Right lobe of liver (tissue), 6 donors: ENCODE results near the gene ZNF593OS. TPM values are rescaled to one million over a fixed set of nuclear protein-coding genes. Genes with fewer than 3 reads are reported as not detected.
A peak's percentile ranks its signal among the peaks of the same experiment; 100 is the strongest.

Experiments
- ATAC-seq, 4 donors: fragments of 200-7000 bp; cut with Tn5 transposase; one replicate each; pipeline ENCODE4 v1.9.1; 2020; ENCODE audit warnings: mild to moderate bottlenecking in 4 of 4, moderate library complexity in 4 of 4
- DNase-seq, 3 donors: peaks; one replicate each; pipeline ENCODE4 v3.0.0-alpha.2; 2020
- H3K27ac ChIP-seq, 3 donors: fragments of 200-600 bp; one replicate each; pipeline ENCODE4 v1.8.0; 2022
- H3K27me3 ChIP-seq, 2 donors: fragments of 200-600 bp; one replicate each; pipeline ENCODE4 v1.8.0; 2022
- H3K36me3 ChIP-seq, 4 donors: fragments of 200-600 bp; sonication (generic) in 1 of 4; one replicate each; pipeline versions ENCODE4 v1.5.1 to v1.8.0; 2017 to 2022; ENCODE audit warnings: control low read depth in 1 of 4
- H3K4me1 ChIP-seq, 4 donors: fragments of 200-600 bp; sonication (generic) in 1 of 4; one replicate each; pipeline versions ENCODE4 v1.5.1 to v1.8.0; 2017 to 2022; ENCODE audit warnings: control low read depth in 1 of 4
- H3K4me3 ChIP-seq, 3 donors: fragments of 200-600 bp; one replicate each; pipeline ENCODE4 v1.8.0; 2022
- H3K9me3 ChIP-seq, 4 donors: fragments of 200-600 bp; sonication (generic) in 1 of 4; one replicate each; pipeline versions ENCODE4 v1.5.1 to v1.8.0; 2017 to 2022; ENCODE audit warnings: control low read depth in 1 of 4
- CTCF ChIP-seq, 4 donors: fragments of 200-600 bp in 3 of 4; fragments of 450-650 bp in 1 of 4; IDR thresholded peaks; one replicate each; pipeline versions ENCODE4 v1.5.1 to v1.8.0; 2016 to 2022; ENCODE audit warnings: antibody characterized with exemption in 4 of 4, mild to moderate bottlenecking in 2 of 4
- POLR2A ChIP-seq: fragments of 450-650 bp; IDR thresholded peaks from one replicate; pipeline ENCODE4 v1.6.1; 2017; ENCODE audit warnings: antibody characterized with exemption, mild to moderate bottlenecking
- WGBS: methylation state at CpG from one replicate; pipeline ENCODE4 v1.1.6; 2018; ENCODE audit warnings: low coverage, low lambda C conversion rate; ENCODE audit not compliant: insufficient coverage; ENCODE audit errors: missing lambda C conversion rate; 5-methylcytosine and 5-hydroxymethylcytosine counted together
- intact Hi-C, 2 donors: fragments of 100-400 bp; cut with DNase I; formaldehyde crosslinking; loops; one replicate each; pipeline versions ENCODE4 v1.11.2 to v1.14.1; 2022
- total RNA-seq, 6 experiments: library from RNA; depleted of rRNA in 2 of 6; stranded (reverse); fragments of >200 nt in 2 of 6; fragmentation: NEBNext Ultra II Directional in 3 of 6; extraction: Animal tissue kit (Norgen Biotek cat#: 25700) in 3 of 6; gene quantifications; one replicate each; pipeline versions ENCODE4 v1.1.0 to v1.2.4, GENCODE V29; 2016 to 2023
- donor health status: DM: no; HTN: yes; CAD: no.
- donor health status: DM: no; HTN: no; CAD: no.
- donor health status: DM: no; HTN: no; CAD: no.
- donor health status: DM: no; HTN: yes; CAD: no.
- donor health status: DM: no; HTN: yes; CAD: no.

Gene ZNF593OS
- total RNA-seq, 6 experiments from 2014 or later, result not detected

GRCh38 chr1:26164036-26164860 is 7.4 kb downstream of the ZNF593OS start:
- no peak for TF ChIP-seq POLR2A
- peak; percentile 58 to 83 (median 65) for TF ChIP-seq CTCF (IDR thresholded peaks at IDR 0.05)
- H3K9me3 ChIP-seq, result no peaks in the 10 kb centered on the region
- peaks cover 0 to 11% (median 0%) of the 10 kb centered on the region in 4 donors for H3K4me1 ChIP-seq
- no peaks in the 10 kb centered on the region for H3K27me3 ChIP-seq
- H3K27ac ChIP-seq, result no peak overlapping the region
- H3K36me3 ChIP-seq, result no peaks in the 10 kb centered on the region
- WGBS, result 20% methylated on average over 32 of the region's 72 CpGs
- peak; percentile 43 to 68 (median 56) for ATAC-seq
- peak overlapping the region; percentile 7 to 46 (median 26) for H3K4me3 ChIP-seq
- DNase-seq, result peak in 2 of 3 donors; percentile 45 to 55
- intact Hi-C loops, result no loop called here

GRCh38 chr1:26163684-26164035 is 8.0 kb downstream of the ZNF593OS start:
- ATAC-seq (no peak), DNase-seq (peak in 1 of 3 donors; percentile 12)
- WGBS, result 62% methylated on average over 6 of the region's 9 CpGs
- no peaks in the 10 kb centered on the region for H3K27me3 ChIP-seq
- intact Hi-C loops, result no loop called here
- peak overlapping the region in 2 of 3 donors; percentile 7 to 26 for H3K4me3 ChIP-seq
- H3K9me3 ChIP-seq, result no peaks in the 10 kb centered on the region
- TF ChIP-seq POLR2A, result no peak
- TF ChIP-seq CTCF (IDR thresholded peaks at IDR 0.05), result no peak
- no peaks in the 10 kb centered on the region for H3K36me3 ChIP-seq
- no peak overlapping the region for H3K27ac ChIP-seq
- peaks cover 0 to 11% (median 0%) of the 10 kb centered on the region in 4 donors for H3K4me1 ChIP-seq

GRCh38 chr1:26162220-26162709 is 9.4 kb downstream of the ZNF593OS start:
- TF ChIP-seq CTCF (IDR thresholded peaks at IDR 0.05) (no peak), POLR2A (no peak)
- Histone ChIP-seq H3K4me3 (peak overlapping the region; percentile 30 to 50 (median 35)), H3K27me3 (no peaks in the 10 kb centered on the region), H3K36me3 (no peaks in the 10 kb centered on the region), H3K27ac (no peak overlapping the region), H3K4me1 (peaks cover 0 to 11% (median 0%) of the 10 kb centered on the region in 4 donors), H3K9me3 (no peaks in the 10 kb centered on the region)
- WGBS, result 20% methylated on average over 19 of the region's 21 CpGs
- intact Hi-C loops, result no loop called here
- DNase-seq (no peak), ATAC-seq (no peak)

GRCh38 chr1:26161415-26162219 is 10.0 kb downstream of the ZNF593OS start:
- WGBS, result 0% methylated on average over 3 of the region's 98 CpGs
- Histone ChIP-seq H3K9me3 (no peaks in the 10 kb centered on the region), H3K4me1 (peaks cover 0 to 11% (median 0%) of the 10 kb centered on the region in 4 donors), H3K4me3 (peak overlapping the region; percentile 30 to 50 (median 35)), H3K27ac (no peak overlapping the region), H3K36me3 (no peaks in the 10 kb centered on the region), H3K27me3 (no peaks in the 10 kb centered on the region)
- intact Hi-C loops, result no loop called here
- no peak for TF ChIP-seq POLR2A
- TF ChIP-seq CTCF (IDR thresholded peaks at IDR 0.05), result peak; percentile 14 to 38 (median 22)
- peak; percentile 61 to 68 (median 68) for ATAC-seq
- peak in 2 of 3 donors; percentile 64 to 68 for DNase-seq
